Caki2 (cell line): ENCODE measurements around the gene SMARCC2. TPM values are rescaled to one million over a fixed set of nuclear protein-coding genes. Genes with fewer than 3 reads are reported as not detected.
A peak's percentile ranks its signal among the peaks of the same experiment; 100 is the strongest.
"Not testable (repeated sequence)": the region's sequence is repeated elsewhere in the genome, so short reads cannot be mapped to it uniquely, and the experiment has no call there.

Experiments
- DNase-seq: peaks from one replicate; pipeline ENCODE4 v3.0.0-alpha.2; 2015; ENCODE audit warnings: low read depth
- in situ Hi-C: cut with HindIII; loops from 2 replicates; pipeline ENCODE4 v1.10.0; 2016; ENCODE audit warnings: low sequenced_read_pairs, low pct_unique_long_range_greater_than_20kb, mixed read lengths
- total RNA-seq: library from RNA; depleted of rRNA; stranded (reverse); fragments of >200 nt; shearing (Covaris generic); gene quantifications from 2 replicates; pipeline ENCODE4 v1.2.3, GENCODE V29; 2014; ENCODE audit warnings: low replicate concordance

The SMARCC2 gene
- total RNA-seq, 1 experiment from 2014 or later = 27.0 TPM

DNA sequence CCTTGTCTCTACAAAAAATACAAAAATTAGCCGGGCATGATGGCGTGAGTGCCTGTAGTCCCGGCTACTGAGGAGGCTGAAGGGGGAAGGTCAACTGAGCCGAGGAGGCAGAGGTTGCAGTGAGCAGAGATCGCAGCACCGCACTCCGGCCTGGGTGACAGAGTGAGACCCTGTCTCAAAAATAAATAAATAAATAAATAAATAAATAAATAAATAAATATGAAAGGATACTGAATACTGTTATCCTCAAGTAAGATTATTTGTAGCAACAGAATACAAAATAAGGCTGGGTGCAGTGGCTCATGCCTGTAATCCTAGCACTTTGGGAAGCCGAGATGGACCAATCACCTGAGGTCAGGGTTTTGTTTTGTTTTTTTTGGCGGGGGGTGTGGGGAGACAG, 30.6 kb upstream of the SMARCC2 start:
- no peak for DNase-seq
- in situ Hi-C loops = no loop called here

DNA sequence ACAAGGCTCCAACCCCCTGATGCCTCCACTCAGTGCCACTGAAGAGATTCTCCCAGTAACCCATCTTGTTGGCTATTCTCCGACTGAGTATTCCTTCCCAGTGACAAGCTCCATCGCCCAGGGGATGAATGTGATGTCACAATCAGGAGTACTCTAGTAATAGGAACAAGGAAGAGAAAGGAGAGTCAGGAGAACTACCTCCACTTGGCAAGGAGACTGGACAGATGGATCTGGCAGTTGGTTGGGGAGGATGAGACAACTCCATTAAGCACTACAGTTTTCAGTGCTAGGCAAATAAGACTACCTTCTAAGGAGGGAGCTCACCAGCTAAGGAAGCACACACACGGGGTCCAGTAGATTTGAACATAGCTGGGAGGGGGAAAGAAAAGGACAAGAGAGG, 27.2 kb upstream of the SMARCC2 start:
- in situ Hi-C loops = no loop called here
- DNase-seq = no peak

DNA sequence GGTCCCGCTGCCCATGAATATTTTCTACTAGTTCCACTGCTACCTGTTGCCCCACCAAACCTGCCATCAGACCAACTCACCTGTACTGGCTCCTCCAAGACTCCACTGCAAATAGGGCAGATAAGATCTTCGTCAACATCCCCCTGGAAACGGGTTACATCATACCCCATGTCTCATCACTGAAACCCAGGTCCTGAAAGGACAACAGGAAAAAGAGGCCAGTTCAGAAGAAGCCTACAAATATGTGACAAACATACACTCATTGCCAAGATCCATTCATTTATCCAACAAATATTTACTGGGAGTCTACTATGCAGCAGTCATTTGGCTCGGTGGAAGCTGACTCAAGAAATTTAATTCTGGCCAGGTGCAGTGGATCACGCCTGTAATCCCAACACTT, 24.6 kb upstream of the SMARCC2 start:
- no peak for DNase-seq
- in situ Hi-C loops = no loop called here

DNA sequence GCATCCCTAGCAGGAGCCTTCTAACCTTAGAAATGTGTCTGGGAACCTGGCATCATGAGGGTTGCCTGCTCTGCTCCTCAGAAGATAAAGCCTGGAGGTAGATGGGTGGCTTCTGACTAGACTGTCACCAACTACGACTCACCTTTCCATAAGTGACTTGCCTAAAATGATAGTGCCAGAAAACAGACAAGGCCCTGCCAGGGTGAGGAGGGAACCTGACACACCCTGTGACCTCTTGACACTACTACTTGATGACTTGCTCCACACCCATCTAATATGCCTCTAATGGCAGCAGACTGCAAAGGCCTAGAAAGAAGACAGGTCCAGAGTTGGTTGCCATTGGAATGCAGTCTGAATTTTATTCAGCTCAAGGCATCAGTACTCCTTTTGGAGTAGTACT, 23.1 kb upstream of the SMARCC2 start:
- DNase-seq = no peak
- in situ Hi-C loops = no loop called here

DNA sequence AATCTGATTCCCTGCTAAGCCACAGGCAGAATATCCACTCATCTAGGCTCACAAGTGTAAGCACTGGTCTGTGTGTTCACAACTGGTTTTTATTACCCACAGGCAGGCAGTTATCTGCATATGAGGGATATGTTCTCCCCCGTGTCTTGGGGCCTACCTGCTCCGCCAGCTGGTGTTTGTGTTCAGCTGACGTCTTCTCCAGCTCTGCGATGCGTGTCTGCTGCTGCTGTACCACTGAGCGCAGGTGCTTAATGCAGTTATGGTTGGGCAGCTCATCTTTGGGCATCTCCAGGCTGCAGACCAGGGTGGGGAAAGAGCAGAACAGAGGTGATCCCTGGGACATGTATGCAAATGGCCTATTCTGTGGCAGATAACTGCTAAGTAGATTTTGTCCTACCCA, 18.7 kb upstream of the SMARCC2 start:
- no peak for DNase-seq
- in situ Hi-C loops = no loop called here

DNA sequence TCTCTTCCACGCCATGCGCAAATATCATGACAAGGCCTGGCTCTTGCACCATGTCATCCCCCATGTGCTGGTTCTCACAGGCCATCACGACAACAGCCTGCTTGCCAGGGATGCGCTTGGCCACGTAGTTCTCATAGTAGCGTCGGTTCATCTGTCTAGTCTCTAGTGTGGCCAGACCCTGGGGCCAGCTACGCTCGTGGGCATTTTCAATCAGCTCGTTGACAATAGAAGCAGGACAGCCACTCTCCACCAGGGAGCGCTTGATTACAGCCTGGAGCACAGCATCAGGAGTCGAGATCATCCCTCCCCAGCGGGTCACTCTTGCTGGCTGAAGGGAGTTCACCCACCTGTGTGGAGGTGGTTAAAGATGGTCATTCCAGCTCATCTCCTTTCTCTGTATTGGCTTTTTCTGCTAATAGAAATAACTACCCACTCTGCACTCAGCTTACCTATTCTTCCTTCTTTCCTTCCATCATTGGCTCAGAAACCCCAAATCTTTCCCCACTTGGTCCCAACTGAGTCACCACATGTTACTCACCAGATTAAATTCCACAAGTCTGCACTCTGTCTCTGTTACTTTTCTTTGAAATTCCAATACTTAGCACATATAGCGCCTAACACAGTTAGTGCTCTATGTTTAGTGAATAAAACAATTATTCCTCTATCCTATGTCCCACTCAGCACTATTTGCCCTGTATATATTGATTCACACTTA, 17.3 kb upstream of the SMARCC2 start:
- DNase-seq = peak; percentile 36
- in situ Hi-C loops = no loop called here

DNA sequence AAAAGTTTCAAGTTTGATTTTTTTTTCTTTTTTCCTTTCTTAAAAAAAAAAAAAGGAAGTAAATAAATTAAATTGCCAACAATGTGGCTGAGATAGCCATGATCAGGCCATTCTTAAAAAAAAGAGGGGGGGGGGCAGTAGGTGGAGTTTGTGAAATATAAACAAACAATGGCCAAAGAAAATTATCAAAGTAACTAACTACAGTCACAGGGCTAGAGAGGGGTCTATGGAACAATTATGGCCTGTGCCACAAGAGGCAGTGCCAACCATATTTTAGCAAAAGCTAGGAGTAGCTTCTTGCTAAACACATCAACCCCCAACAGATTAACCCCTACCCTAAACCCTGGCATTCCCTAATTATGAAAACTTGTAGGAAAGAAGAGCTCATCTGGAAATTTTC, 16.2 kb upstream of the SMARCC2 start:
- DNase-seq = no peak
- in situ Hi-C loops = no loop called here

DNA sequence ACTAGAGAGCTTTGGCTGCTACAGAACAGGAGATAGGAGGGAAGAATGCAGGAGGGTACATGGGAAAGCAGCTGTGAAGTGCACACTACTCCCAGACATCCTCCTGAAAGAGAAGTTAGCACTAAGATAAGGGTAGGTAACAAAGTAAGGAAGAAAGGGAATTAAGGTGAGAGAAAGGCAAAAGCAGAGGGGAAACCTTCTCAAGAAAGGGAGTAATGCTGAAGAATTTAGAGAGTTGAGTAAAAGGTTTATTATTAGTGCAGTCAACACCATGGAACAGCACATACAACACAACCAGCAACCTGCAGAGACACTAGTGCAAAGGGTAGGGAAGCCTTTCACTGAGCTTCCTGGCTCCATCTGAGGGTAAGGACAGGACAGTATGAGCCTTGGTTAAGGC, 15.0 kb upstream of the SMARCC2 start:
- no peak for DNase-seq
- in situ Hi-C loops = no loop called here

DNA sequence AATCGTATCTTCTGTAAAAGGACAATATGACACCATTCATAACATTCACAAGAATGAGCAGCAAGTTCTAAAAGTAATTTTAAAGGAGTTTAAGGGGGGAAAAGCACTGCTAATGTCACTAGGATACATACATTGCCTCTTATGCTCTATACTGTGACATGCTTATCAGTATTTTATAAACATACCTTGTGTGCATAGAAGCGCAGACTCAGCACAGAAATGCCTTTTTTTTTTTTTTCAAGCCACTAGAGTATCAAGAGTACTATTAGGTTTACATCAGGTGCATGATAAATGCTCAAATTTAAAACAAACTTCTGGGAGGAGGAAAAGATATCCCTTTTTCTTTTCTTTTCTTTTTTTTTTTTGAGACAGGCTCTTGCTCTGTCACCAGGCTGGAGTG, 13.6 kb upstream of the SMARCC2 start:
- DNase-seq = no peak
- in situ Hi-C loops = no loop called here

DNA sequence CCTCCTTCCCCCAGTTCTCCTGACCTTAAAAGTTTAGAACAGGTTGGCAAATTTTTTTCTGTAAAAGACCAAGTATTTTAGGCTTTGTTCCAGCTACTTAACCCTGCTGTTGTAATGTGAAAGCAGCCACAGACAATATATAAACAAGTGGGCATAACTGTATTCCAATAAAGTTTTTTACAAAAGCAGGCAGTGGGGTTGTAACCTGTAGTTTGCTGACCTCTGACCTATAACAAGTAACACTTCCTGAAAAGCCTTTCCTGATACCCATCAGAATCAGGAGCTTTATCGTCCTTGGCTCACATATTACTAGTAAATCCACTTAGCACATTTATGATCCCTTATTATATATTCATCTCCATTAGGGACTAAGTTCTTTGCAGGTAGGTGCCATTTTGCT, 13.1 kb upstream of the SMARCC2 start:
- in situ Hi-C loops = no loop called here
- DNase-seq = no peak

DNA sequence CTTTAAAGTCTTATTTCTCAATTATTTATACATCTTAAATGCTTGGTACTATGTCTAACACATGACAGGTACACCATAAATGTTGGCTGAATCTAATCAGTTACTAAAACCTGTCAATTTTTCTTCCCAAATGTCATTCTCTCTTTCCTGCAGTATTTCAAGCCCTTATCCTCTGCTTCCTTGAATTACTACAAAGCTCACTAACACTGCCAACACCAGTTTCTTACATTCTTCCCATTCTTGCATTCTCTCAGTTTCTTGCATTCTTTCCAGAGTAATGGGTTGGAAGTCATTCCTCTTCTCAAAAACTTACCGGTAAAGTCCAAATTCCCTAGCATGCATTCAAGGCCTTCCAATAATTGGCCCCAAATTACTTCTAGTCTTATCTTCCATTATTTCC, 9.6 kb upstream of the SMARCC2 start:
- in situ Hi-C loops = no loop called here
- no peak for DNase-seq

DNA sequence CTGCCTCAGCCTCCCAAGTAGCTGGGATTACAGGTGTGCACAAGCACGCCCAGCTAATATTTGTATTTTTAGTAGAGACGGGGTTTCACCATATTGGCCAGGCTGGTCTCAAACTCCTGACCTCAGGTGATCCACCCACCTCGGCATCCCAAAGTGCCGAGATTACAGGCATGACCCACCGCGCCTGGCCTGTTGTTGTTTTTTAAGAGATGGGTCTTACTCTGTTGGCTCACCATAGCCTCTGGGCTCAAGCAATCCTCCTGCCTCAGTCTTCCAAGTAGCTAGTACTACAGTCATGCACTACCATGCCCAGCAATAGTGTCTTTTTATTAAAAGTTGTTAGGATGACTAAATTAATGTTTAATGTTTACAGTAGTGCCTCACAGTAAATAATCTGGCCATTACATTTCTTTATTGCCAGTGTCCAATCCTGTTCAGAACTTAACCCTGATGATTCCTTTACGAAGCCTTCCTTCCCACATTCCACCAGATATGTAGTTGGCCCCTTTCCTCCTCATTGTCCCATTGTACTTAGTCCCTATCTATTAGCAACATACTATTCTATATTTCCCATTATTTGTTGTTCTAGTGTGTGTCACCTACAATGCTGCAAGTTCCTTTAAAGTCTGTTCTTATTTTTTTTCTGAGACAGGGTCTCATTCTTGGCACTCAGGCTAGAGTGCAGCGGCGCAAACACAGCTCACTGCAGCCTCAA, 8.8 kb upstream of the SMARCC2 start:
- in situ Hi-C loops = no loop called here

DNA sequence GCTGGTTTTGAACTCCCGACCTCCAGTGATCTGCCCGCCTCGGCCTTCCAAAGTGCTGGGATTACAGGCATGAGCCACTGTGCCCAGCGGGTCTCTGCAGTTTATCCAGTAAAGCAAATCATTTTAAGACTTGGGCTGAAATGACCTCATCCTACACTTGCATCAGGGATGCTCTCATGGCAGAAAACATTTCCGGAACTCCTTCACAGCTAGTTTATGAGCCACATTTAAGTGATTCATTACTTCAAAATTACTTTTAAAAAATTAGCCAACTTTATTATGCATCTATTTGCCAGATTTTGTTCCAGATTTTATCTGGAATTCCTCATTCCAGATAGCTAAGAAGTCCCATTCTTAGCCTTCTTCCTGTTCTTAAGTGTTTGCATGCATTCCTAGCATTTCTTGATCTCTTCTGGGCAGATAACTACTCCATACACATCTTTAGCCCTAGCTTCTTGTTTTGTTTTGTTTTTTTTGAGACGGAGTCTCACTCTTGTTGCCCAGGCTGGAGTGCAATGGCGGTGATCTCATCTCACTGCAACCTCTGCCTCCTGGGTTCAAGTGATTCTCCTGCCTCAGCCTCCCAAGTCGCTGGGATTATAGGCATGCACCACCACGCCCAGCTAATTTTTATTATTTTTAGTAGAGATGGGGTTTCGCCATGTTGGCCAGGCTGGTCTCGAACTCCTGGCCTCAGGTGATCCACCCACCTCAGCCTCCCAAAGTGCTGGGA, 7.7 kb upstream of the SMARCC2 start:
- DNase-seq, in situ Hi-C loops: not testable (repeated sequence)

More for the DNA sequence above, 8.8 kb upstream of the SMARCC2 start:
- DNase-seq = no peak

DNA sequence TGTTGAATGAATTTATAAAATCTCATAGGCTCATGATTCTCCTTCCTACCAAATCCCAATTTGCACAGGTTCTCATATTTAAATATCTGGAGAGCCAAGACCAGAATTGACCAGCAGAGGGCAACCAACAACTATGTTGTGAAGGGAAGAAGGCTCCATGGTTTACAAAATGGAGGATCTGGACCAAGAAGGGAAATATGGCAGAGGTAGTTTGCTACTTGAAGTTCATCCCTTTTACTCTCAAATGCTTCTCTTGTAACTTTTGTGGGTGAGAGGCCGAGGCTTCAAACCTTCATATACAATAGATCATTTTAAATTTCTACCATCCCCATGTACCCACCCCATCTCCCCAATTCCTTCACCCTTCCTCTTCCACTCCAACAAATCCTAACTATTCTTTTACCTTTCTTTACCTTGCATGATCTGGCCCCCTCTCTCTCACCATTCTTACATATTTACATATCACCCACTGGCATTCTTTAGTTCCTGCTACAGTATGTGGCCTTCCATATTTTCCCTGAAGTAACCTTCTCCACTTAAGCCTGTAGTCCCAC, 3.8 kb upstream of the SMARCC2 start:
- in situ Hi-C loops = no loop called here
- DNase-seq = peak; percentile 79

DNA sequence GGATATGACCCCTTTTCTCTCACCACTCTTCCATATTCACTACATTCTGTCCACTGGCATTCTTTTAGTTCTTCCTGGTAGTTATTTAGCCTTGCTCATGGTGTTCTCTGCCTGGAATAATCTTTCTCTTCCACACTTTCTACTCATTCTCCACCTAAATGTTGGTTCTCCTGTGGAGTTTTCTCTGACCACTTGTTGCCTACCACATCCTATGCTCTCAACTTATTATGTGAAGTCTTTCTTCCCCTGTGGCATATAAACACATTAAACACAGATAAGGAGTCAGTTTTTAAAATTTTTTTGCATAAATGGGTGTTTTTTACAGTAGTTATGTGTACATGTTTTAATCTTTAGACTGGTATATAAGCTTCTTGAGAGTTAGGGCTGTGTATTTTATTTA, 3.3 kb upstream of the SMARCC2 start:
- DNase-seq = no peak
- in situ Hi-C loops = no loop called here

DNA sequence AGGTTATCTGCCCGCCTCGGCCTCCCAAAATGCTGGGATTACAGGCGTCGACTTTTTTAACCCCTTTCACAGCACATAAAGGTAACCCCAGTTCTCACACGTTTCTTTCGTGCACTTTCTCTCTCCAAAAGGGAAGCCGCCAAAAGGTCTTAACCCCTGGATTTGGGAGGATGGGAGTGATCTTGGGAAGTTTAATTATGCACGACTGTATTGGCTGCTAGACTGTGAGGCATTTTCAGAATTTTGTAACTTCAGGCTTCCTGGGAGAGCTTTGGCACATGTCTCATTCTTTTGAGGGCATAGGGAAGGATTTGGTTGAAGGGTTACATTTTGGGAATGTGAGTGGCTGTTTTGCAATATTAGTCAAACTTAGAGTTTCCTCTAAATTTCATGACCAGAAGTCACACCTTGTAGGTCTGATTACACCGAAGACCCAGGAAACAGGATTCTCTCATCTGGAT, 1.4 kb upstream of the SMARCC2 start:
- in situ Hi-C loops = no loop called here
- no peak for DNase-seq

DNA sequence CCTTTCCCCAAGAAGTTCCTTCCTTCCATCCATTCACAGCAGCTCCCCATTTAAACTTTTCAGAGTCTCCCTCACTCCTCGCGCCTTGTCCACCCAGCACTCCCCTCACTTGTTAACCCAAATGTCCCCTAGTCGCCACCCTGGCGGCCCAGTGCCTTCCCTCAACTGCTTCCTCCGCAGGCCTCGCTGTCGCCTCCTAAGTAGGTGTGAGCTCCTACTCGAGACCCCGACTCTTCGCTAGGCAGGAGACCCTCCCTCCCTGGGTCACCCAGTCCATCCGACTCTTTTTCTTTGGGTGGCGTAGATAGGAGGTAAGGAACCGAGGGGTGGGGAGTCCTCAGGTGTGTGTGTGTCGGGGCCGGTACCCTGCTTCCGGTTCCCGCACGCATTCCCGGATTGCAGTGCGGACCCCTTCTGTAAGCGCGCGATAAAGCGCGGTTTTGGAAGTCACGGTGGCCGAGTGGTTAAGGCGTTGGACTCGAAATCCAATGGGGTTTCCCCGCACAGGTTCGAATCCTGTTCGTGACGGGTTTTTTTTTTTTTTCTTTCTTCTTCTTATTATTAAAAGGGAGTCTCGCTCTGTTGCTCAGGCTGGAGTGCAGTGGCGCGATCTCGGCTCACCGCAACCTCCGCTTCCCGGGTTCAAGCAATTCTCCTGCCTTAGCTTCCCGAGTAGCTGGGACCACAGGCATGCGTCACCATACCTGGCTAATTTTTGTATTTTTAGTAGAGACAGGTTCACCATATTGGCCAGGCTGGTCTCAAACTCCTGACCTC, 823 bp upstream of the SMARCC2 start:
- peak; percentile 96 for DNase-seq
- in situ Hi-C loops = no loop called here

DNA sequence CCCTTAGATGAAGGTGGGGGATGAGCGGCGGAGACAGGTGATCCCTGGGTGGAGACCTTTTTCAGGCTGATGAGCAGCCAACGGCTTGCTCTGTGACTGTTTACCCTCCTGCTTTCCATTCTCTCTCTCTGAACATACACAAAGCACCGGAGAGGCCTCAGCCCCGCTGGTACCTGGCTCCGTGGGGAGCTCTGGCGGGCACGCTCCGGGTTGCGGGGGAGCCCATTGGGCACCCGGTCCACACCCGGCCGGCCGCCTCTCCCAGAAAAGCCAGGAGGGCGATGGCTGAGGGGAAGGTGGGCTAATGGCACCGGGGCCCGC, 545 bp downstream of the SMARCC2 start:
- in situ Hi-C loops = no loop called here

More for the DNA sequence above, 545 bp downstream of the SMARCC2 start:
- no peak for DNase-seq
